Body of pancreas (tissue), 4 donors: ENCODE measurements around the gene COL5A1.

ENCODE experiments used
- POLR2A ChIP-seq, 3 donors: fragments of 450-650 bp; IDR thresholded peaks; one replicate each; pipeline ENCODE4 v1.6.1; 2016; ENCODE audit warnings: antibody characterized with exemption in 3 of 3, mild to moderate bottlenecking in 2 of 3
- TF ChIP-seq, protein P1 (sequence below), 7 experiments: fragments of 450-650 bp in 4 of 7; fragments of 200-600 bp in 3 of 7; sonication (generic) in 3 of 7; IDR thresholded peaks; one replicate each; pipeline ENCODE4 v1.5.1; 2016 to 2019; ENCODE audit warnings: antibody characterized with exemption in 7 of 7

- no peak for TF ChIP-seq POLR2A (IDR thresholded peaks at IDR 0.05)
- TF ChIP-seq, protein P1, sequence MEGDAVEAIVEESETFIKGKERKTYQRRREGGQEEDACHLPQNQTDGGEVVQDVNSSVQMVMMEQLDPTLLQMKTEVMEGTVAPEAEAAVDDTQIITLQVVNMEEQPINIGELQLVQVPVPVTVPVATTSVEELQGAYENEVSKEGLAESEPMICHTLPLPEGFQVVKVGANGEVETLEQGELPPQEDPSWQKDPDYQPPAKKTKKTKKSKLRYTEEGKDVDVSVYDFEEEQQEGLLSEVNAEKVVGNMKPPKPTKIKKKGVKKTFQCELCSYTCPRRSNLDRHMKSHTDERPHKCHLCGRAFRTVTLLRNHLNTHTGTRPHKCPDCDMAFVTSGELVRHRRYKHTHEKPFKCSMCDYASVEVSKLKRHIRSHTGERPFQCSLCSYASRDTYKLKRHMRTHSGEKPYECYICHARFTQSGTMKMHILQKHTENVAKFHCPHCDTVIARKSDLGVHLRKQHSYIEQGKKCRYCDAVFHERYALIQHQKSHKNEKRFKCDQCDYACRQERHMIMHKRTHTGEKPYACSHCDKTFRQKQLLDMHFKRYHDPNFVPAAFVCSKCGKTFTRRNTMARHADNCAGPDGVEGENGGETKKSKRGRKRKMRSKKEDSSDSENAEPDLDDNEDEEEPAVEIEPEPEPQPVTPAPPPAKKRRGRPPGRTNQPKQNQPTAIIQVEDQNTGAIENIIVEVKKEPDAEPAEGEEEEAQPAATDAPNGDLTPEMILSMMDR (IDR thresholded peaks at IDR 0.05) = no peak
Observed at GRCh38 chr9:134661791-134662142, 20.2 kb downstream of the COL5A1 start.
